PFSK-1 (cell line): ENCODE measurements around the gene SLC6A7.

Source experiments
- FOXP2 ChIP-seq: optimal IDR thresholded peaks from 2 replicates; pipeline ENCODE3; 2011; ENCODE audit warnings: borderline replicate concordance, control low read depth, inconsistent platforms; ENCODE audit not compliant: insufficient read depth; ENCODE audit errors: extremely low read length, extremely low read depth
- POLR2AphosphoS5 ChIP-seq: IDR thresholded peaks from 2 replicates; pipeline ENCODE4 v1.6.1; 2012; ENCODE audit warnings: low read depth, mild to moderate bottlenecking, control low read depth, low read length, moderate library complexity
- SIN3A ChIP-seq: IDR thresholded peaks from 2 replicates; pipeline ENCODE4 v1.6.1; 2012; ENCODE audit warnings: mild to moderate bottlenecking, low read length, moderate library complexity, borderline replicate concordance; ENCODE audit not compliant: insufficient read depth
- TAF1 ChIP-seq: IDR thresholded peaks from 2 replicates; pipeline ENCODE4 v1.6.1; 2012; ENCODE audit warnings: low read length, control low read depth, borderline replicate concordance; ENCODE audit not compliant: insufficient read depth
- TF ChIP-seq, protein P1 (sequence below), 2 experiments: IDR thresholded peaks; 2 replicates each; pipeline versions ENCODE4 v1.6.1 to v1.8.0; 2011 to 2012; ENCODE audit warnings: low read depth in 2 of 2, low read length in 2 of 2, control low read depth in 1 of 2, inconsistent platforms in 1 of 2, mild to moderate bottlenecking in 1 of 2, moderate library complexity in 1 of 2; ENCODE audit not compliant: insufficient read depth in 1 of 2

SLC6A7 gene

DNA sequence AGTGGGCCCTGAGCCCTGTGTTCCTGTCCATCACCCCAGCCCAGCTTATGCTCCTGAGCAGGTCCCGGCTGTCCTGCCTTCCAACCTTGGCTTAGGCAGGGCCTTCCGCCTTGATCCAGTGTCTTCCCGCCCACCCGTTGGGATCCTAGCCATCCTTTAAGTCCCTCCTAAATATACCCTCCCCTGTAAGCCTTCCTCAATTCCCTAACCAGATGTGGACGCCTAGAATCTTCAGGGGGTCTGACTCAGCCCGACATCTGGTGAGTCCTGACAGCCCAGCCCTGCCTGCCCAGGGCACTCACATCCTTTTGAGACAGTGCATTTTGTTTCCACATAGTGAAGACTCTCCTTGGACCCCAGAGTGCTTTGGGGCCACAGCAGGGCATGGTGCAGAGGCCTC, 23.7 kb downstream of the SLC6A7 start:
- no peak for TF ChIP-seq TAF1
- TF ChIP-seq, protein P1, sequence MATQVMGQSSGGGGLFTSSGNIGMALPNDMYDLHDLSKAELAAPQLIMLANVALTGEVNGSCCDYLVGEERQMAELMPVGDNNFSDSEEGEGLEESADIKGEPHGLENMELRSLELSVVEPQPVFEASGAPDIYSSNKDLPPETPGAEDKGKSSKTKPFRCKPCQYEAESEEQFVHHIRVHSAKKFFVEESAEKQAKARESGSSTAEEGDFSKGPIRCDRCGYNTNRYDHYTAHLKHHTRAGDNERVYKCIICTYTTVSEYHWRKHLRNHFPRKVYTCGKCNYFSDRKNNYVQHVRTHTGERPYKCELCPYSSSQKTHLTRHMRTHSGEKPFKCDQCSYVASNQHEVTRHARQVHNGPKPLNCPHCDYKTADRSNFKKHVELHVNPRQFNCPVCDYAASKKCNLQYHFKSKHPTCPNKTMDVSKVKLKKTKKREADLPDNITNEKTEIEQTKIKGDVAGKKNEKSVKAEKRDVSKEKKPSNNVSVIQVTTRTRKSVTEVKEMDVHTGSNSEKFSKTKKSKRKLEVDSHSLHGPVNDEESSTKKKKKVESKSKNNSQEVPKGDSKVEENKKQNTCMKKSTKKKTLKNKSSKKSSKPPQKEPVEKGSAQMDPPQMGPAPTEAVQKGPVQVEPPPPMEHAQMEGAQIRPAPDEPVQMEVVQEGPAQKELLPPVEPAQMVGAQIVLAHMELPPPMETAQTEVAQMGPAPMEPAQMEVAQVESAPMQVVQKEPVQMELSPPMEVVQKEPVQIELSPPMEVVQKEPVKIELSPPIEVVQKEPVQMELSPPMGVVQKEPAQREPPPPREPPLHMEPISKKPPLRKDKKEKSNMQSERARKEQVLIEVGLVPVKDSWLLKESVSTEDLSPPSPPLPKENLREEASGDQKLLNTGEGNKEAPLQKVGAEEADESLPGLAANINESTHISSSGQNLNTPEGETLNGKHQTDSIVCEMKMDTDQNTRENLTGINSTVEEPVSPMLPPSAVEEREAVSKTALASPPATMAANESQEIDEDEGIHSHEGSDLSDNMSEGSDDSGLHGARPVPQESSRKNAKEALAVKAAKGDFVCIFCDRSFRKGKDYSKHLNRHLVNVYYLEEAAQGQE (IDR thresholded peaks at IDR 0.05; ENCODE audit: insufficient read depth in 1 of 2, low read depth in 2 of 2, low read length in 2 of 2): no peak
- TF ChIP-seq FOXP2: no peak
- TF ChIP-seq SIN3A: no peak
- TF ChIP-seq POLR2AphosphoS5: no peak

DNA sequence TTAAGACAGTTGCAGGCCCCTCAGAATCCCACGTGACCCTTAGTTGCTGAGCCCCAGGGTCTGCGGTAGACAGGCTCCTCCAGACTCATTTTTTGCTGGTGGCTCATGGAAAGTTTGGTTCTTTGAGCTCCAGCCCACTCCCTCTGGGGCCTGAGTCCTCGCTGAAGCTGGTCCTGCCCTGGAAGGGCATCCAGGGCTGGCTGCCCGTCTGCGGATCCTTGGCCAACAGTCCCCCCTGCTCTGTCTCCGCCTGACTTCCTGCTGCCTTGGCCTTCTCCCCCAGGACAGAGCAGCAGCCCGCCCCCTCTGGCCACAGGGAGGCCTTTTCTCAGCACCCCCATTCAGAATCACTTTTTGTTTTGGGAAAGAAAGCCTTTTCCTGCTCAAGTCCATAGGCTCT, 24.4 kb downstream of the SLC6A7 start:
- TF ChIP-seq FOXP2: no peak
- TF ChIP-seq, protein P1 (IDR thresholded peaks at IDR 0.05; ENCODE audit: insufficient read depth in 1 of 2, low read depth in 2 of 2, low read length in 2 of 2): no peak
- no peak for TF ChIP-seq SIN3A
- TF ChIP-seq POLR2AphosphoS5: no peak

DNA sequence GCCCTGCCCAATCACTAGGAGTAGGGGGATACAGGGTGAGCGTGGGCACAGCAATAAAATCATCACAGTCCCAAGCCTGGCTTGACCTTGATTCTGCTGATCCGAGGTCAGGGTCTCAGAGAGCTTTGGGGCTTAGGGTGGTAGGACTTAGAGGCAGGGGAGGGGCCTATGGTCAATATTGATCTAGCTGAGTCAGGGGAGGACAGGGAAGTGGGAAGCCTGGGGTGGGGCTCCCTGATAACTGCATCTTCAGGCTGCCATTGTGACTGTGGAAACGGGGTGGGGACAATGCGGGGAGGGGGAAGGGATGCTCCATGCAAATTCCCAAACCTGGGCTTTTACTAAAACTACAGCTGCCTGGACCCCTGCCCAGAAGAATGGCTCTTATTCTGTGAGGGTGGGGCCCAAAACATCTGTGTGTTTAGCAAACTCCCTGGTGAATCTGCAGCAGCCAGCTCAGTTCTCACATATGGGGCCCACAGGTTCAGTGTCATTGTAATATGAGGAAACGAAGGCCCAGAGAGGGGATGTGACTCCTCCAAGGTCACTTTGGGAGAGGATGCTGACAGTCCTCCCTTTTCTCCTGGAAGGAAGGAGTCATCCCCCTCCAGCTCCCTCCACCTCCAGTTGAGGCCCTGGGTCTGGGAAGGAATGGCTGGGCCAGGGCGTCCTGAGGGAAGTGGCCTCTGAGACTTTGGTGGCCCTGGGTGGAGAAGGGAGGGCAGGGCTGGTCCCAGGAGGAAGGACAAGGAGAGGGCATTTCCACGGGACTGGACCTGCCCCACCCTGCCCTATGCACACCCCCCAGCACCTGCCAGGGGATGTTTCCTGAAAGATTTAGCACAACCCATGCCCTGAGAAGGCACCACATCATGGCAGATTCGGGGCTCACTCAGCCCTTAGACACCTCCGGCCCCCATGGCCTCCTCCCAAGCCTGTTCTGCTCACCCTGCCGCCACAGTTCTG, 26.4 kb downstream of the SLC6A7 start:
- no peak for TF ChIP-seq POLR2AphosphoS5
- TF ChIP-seq SIN3A: no peak
- no peak for TF ChIP-seq TAF1
- TF ChIP-seq, protein P1 (IDR thresholded peaks at IDR 0.05; ENCODE audit: insufficient read depth in 1 of 2, low read depth in 2 of 2, low read length in 2 of 2): no peak
- TF ChIP-seq FOXP2: no peak

DNA sequence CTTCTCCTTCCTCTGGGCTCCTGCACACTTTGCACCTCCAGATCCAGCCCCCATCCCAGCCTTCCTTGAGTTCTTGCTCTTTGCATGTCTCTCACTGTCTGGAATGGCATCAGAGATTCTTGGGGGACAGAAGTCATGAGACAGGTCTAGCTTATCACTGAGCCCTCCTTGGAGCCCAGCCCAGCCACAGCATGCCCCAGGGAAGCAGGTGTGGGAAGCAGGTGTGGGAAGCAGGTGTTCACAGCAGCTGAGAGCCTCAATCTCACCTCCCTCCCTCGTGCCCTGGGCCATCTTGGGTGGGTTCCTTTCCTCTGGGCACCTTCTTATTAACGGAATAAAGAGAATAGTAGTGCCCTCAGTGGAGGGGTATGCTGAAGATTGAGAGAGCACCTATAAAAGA, 27.2 kb downstream of the SLC6A7 start:
- no peak for TF ChIP-seq FOXP2
- TF ChIP-seq SIN3A: no peak
- TF ChIP-seq POLR2AphosphoS5: no peak
- TF ChIP-seq, protein P1 (IDR thresholded peaks at IDR 0.05; ENCODE audit: insufficient read depth in 1 of 2, low read depth in 2 of 2, low read length in 2 of 2): no peak
- TF ChIP-seq TAF1: no peak
